HEK293T (cell line): Measurements from ENCODE around the gene BAHD1.

Experiments used
- CTCF ChIA-PET: fragments of 350-600 bp; formaldehyde crosslinking; extraction: SDS; loops from one replicate; lab custom pipeline; 2021; ENCODE audit warnings: antibody characterized with exemption, inconsistent platforms; lab: Yijun Ruan, JAX
- POLR2A ChIA-PET: fragments of 350-600 bp; formaldehyde crosslinking; extraction: SDS; loops from one replicate; lab custom pipeline; 2020; ENCODE audit warnings: antibody characterized with exemption, inconsistent platforms; lab: Yijun Ruan, JAX
- DNase-seq: peaks from one replicate; pipeline ENCODE4 v3.0.0; 2012; ENCODE audit warnings: mixed read lengths; ENCODE audit errors: extremely low spot score
- ARNT ChIP-seq: fragments of 450-650 bp; IDR thresholded peaks from 2 replicates; pipeline ENCODE4 v1.6.1; 2017; ENCODE audit warnings: mild to moderate bottlenecking
- BHLHE40 ChIP-seq: fragments of 450-650 bp; IDR thresholded peaks from 2 replicates; pipeline ENCODE4 v1.6.1; 2016; ENCODE audit warnings: mild to moderate bottlenecking, moderate library complexity, borderline replicate concordance
- CTBP1 ChIP-seq: fragments of 450-650 bp; IDR thresholded peaks from 2 replicates; pipeline ENCODE4 v1.6.1; 2016; ENCODE audit warnings: borderline replicate concordance
- ELF4 ChIP-seq: fragments of 450-650 bp; IDR thresholded peaks from 2 replicates; pipeline ENCODE4 v1.6.1; 2017; ENCODE audit warnings: antibody characterized with exemption
- FOXA1 ChIP-seq: fragments of 450-650 bp; IDR thresholded peaks from 2 replicates; pipeline ENCODE4 v1.6.1; 2016; ENCODE audit warnings: mild to moderate bottlenecking
- FOXK2 ChIP-seq: fragments of 450-650 bp; IDR thresholded peaks from 2 replicates; pipeline ENCODE4 v1.6.1; 2016; ENCODE audit warnings: mild to moderate bottlenecking
- FOXM1 ChIP-seq: fragments of 450-650 bp; IDR thresholded peaks from 2 replicates; pipeline ENCODE4 v1.6.1; 2017; ENCODE audit warnings: mild to moderate bottlenecking, borderline replicate concordance
- HDGF ChIP-seq: fragments of 450-650 bp; IDR thresholded peaks from 2 replicates; pipeline ENCODE4 v1.6.1; 2017; ENCODE audit warnings: antibody characterized with exemption, borderline replicate concordance
- L3MBTL2 ChIP-seq: fragments of 450-650 bp; conservative IDR thresholded peaks from 2 replicates; pipeline ENCODE4 v1.6.1; 2016; ENCODE audit warnings: mild to moderate bottlenecking
- LEF1 ChIP-seq: fragments of 450-650 bp; IDR thresholded peaks from 2 replicates; pipeline ENCODE4 v1.6.1; 2017; ENCODE audit warnings: mild to moderate bottlenecking, borderline replicate concordance
- NFRKB ChIP-seq: fragments of 450-650 bp; IDR thresholded peaks from 2 replicates; pipeline ENCODE4 v1.6.1; 2016; ENCODE audit warnings: mild to moderate bottlenecking, moderate library complexity
- SP1 ChIP-seq: fragments of 450-650 bp; IDR thresholded peaks from 2 replicates; pipeline ENCODE4 v1.6.1; 2017
- SUZ12 ChIP-seq: fragments of 450-650 bp; IDR thresholded peaks from 2 replicates; pipeline ENCODE4 v1.6.1; 2016; ENCODE audit warnings: mild to moderate bottlenecking
- TARDBP ChIP-seq: fragments of 450-650 bp; IDR thresholded peaks from 2 replicates; pipeline ENCODE4 v1.6.1; 2016
- ZNF384 ChIP-seq: fragments of 450-650 bp; IDR thresholded peaks from 2 replicates; pipeline ENCODE4 v1.6.1; 2016
- TF ChIP-seq, protein P1 (sequence below): fragments of 450-650 bp; IDR thresholded peaks from 2 replicates; pipeline ENCODE4 v1.6.1; 2016

Gene BAHD1

DNA sequence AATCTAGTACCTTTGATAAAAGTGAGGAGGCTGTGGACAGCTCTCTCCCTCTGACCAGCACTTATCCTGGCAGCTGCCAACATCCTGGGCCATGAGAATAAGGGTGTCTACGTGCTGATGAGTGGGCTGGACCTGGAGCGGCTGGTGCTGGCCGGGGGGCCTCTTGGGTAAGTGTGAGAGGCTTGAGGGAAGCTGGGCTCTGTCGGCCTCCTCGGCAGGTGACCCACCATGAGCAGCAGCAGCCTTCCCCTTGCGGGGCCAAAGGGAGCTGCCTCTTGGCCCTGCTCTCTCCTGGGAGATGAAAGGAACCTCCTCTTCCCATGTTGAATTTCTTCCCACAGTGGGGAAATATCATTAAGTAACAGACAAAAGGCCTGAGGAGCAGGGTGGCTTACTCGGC is 25.9 kb upstream of the BAHD1 start:
- ChIA-PET POLR2A (interaction anchor here (3.3 kb wide), 1 partner anchor 9 kb away, joined by 15 read pairs; the partner anchor contains the start of gene IVD), CTCF (no interaction called here)
- TF ChIP-seq BHLHE40 (no peak), LEF1 (no peak), SP1 (no peak), L3MBTL2 (no peak), FOXM1 (no peak), ARNT (no peak), ZNF384 (no peak)
- TF ChIP-seq, protein P1, sequence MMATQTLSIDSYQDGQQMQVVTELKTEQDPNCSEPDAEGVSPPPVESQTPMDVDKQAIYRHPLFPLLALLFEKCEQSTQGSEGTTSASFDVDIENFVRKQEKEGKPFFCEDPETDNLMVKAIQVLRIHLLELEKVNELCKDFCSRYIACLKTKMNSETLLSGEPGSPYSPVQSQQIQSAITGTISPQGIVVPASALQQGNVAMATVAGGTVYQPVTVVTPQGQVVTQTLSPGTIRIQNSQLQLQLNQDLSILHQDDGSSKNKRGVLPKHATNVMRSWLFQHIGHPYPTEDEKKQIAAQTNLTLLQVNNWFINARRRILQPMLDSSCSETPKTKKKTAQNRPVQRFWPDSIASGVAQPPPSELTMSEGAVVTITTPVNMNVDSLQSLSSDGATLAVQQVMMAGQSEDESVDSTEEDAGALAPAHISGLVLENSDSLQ, result no peak
- no peak for DNase-seq

DNA sequence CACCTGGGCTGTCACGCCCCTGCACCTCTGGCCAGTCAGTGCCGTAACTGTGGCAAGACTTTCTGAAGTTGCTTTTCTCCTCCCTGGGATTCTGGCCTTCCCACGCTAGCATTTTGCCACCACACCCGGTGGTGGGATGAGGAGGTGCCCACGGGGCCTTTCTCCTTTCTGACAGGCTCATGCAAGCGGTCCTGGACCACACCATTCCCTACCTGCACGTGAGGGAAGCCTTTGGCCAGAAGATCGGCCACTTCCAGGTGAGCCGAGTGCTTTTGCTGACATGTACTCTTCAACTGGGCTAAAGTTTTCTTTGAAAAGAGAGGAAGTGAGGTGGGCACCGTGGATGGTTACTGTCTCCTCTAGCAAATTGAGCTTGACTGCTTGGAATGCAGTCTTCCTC is 25.5 kb upstream of the BAHD1 start:
- TF ChIP-seq ARNT (no peak), FOXK2 (no peak), FOXM1 (no peak), HDGF (no peak), L3MBTL2 (no peak), CTBP1 (no peak), TARDBP (no peak), NFRKB (no peak), SP1 (no peak), FOXA1 (no peak), ELF4 (no peak)
- TF ChIP-seq, protein P1, result no peak
- DNase-seq, result no peak
- CTCF ChIA-PET, result no interaction called here
- POLR2A ChIA-PET, result interaction anchor here (3.3 kb wide), 1 partner anchor 9 kb away, joined by 15 read pairs; the partner anchor contains the start of gene IVD

DNA sequence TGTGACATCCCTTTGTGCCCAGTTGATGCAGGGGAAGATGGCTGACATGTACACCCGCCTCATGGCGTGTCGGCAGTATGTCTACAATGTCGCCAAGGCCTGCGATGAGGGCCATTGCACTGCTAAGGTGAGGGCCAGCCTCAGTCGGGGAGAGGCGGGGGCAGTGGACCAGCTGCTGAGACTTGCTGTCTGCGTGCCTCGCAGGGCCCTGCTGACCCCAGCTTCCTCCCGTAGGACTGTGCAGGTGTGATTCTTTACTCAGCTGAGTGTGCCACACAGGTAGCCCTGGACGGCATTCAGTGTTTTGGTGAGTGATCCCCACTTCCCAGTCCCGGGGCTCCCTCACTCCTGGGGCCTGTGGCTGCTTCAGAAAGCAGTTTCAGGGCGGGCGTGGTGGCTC is 24.7 kb upstream of the BAHD1 start:
- no peak for DNase-seq
- ChIA-PET POLR2A (interaction anchor here (3.3 kb wide), 1 partner anchor 10 kb away, joined by 15 read pairs; the partner anchor contains the start of gene IVD), CTCF (no interaction called here)
- TF ChIP-seq CTBP1 (no peak), HDGF (no peak), FOXA1 (no peak), L3MBTL2 (no peak), LEF1 (no peak), NFRKB (no peak), SP1 (no peak)

DNA sequence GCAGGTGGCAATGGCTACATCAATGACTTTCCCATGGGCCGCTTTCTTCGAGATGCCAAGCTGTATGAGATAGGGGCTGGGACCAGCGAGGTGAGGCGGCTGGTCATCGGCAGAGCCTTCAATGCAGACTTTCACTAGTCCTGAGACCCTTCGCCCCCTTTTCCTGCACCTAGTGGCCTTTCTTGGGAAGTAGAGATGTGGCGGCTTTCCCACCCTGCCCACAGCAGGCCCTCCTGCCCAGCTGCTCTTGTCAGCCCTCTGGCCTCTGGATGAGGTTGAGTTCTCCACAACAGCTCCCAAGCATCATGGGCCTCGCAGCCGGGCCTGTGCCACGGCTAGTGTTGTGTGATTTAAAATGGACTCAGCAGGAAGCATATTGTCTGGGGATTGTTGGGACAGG is 22.6 kb upstream of the BAHD1 start:
- no peak for DNase-seq
- ChIA-PET CTCF (no interaction called here), POLR2A (interaction anchor here (0.9 to 1.9 kb wide), 3 partner anchors 11 to 20 kb away, joined by 3 to 6 read pairs (median 3); partner anchors contain the start of gene IVD)
- TF ChIP-seq CTBP1, result no peak
- no peak for TF ChIP-seq L3MBTL2
- TF ChIP-seq SUZ12, result no peak
- no peak for TF ChIP-seq FOXM1
- no peak for TF ChIP-seq LEF1
- no peak for TF ChIP-seq HDGF
- no peak for TF ChIP-seq ELF4
- no peak for TF ChIP-seq FOXK2
- TF ChIP-seq ZNF384, result no peak
- no peak for TF ChIP-seq TARDBP
- TF ChIP-seq ARNT, result no peak
- TF ChIP-seq, protein P1, result no peak
- TF ChIP-seq FOXA1, result no peak

DNA sequence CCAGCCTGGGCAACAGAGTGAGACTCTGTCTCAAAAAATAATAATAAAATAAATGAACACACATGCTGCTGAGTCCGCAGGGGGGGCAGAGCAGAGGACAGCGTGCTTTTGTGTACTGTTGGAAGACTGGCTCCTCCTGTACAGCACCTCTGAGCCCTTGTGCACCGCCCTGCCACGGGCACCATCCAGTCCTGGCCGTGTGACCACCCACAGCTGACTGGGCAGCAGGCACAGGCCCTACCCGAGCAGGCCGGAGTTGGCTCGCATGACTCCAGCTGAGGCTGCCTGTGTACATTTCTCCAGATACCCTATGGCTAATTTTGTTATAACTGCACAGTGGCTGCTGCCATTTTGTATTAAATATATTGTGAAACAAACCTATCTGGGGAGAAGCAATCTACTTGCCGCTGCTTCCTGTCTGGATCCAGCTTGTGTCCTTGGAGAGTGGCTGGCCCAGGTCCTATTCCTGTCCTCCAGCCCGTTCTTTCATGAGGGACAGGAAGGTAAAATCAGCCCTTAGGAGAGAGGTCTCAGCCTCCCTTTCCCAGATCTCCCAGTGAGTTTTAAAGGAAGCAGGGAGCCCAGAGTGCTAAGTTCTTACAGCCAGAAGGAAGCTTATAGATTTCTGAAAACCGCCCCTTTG is 20.6 kb upstream of the BAHD1 start:
- TF ChIP-seq CTBP1, result no peak
- TF ChIP-seq FOXM1, result no peak
- TF ChIP-seq SUZ12, result no peak
- TF ChIP-seq FOXK2, result no peak
- TF ChIP-seq HDGF, result no peak
- TF ChIP-seq ARNT, result no peak
- no peak for TF ChIP-seq ELF4
- TF ChIP-seq SP1, result no peak
- TF ChIP-seq NFRKB, result no peak
- TF ChIP-seq BHLHE40, result no peak
- no peak for TF ChIP-seq L3MBTL2
- no peak for TF ChIP-seq TARDBP
- no peak for TF ChIP-seq LEF1
- TF ChIP-seq ZNF384, result no peak
- TF ChIP-seq, protein P1, result no peak
- no peak for TF ChIP-seq FOXA1
- ChIA-PET POLR2A (no interaction called here), CTCF (interaction anchor here (0.6 kb wide), 2 partner anchors 48 to 130 kb away, joined by 3 read pairs; no protein-coding TSS in a partner anchor)

More for the DNA sequence above, 20.6 kb upstream of the BAHD1 start:
- no peak for DNase-seq
